GM12801 (cell line): ENCODE results near the gene CKAP2L.

Experiments used
- TF ChIP-seq, protein P1 (sequence below): IDR thresholded peaks from one replicate; pipeline ENCODE4 v1.5.1; 2011; ENCODE audit warnings: control low read depth; ENCODE audit not compliant: insufficient read length; ENCODE audit errors: extremely low read depth

CKAP2L gene

DNA sequence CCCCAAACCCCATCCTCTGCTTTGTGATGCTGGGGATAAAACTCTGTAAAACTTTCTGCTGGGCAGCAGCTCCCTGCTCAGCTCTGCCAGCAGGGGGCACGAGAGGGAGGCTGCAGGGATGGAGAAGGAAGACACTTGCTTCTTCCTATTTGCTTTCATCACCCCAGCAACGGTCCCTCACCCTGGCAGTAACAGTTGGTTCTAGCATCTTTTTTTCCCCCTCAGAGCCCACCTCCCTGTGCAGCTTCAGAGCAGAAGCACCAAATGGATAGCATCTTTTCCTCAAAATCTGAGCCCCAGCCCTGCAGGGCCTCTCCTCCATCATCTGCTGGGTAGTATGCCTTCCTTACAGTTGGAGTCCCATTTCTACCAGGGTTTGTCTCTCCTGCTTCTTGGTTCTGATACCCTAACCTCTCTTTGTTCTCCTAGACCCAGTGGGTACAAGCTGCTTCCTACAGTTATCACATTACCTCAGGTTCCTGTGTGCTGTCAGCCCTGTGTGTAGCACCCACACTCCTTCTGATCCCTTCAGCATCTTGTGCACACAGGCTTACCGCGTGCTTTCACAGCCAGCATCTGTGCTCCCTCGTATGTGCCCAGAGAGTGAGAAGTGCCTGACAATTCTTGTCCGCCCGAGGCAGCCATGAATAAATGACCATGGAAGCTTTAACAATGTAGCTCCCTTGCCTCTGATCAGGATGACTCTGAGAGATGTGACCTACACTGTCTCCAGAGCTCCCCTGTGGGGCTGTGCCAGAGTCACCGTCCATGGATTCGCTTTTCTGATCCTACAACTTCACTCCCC is 14.5 kb downstream of the CKAP2L start:
- TF ChIP-seq, protein P1, sequence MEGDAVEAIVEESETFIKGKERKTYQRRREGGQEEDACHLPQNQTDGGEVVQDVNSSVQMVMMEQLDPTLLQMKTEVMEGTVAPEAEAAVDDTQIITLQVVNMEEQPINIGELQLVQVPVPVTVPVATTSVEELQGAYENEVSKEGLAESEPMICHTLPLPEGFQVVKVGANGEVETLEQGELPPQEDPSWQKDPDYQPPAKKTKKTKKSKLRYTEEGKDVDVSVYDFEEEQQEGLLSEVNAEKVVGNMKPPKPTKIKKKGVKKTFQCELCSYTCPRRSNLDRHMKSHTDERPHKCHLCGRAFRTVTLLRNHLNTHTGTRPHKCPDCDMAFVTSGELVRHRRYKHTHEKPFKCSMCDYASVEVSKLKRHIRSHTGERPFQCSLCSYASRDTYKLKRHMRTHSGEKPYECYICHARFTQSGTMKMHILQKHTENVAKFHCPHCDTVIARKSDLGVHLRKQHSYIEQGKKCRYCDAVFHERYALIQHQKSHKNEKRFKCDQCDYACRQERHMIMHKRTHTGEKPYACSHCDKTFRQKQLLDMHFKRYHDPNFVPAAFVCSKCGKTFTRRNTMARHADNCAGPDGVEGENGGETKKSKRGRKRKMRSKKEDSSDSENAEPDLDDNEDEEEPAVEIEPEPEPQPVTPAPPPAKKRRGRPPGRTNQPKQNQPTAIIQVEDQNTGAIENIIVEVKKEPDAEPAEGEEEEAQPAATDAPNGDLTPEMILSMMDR = peak; percentile 68

DNA sequence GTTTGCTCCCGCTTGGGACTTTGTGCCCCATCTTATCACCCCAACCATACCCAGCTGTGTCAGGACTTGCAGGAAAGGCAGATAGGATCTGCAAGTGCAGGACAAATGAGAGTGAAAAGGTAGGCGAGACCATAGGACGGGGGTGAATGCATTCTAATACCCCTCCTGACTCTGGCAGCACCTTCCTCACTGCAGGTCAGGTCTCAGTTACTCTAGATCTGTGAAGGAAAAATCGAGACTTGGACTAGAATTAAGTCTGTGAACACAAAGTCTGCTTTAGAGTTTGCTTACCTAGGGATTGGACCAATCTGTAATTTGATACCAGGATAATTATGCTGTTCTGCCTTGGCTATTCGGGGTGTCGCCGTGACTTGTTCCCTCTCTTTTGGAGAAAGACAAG is 23.9 kb downstream of the CKAP2L start:
- TF ChIP-seq, protein P1 = no peak

DNA sequence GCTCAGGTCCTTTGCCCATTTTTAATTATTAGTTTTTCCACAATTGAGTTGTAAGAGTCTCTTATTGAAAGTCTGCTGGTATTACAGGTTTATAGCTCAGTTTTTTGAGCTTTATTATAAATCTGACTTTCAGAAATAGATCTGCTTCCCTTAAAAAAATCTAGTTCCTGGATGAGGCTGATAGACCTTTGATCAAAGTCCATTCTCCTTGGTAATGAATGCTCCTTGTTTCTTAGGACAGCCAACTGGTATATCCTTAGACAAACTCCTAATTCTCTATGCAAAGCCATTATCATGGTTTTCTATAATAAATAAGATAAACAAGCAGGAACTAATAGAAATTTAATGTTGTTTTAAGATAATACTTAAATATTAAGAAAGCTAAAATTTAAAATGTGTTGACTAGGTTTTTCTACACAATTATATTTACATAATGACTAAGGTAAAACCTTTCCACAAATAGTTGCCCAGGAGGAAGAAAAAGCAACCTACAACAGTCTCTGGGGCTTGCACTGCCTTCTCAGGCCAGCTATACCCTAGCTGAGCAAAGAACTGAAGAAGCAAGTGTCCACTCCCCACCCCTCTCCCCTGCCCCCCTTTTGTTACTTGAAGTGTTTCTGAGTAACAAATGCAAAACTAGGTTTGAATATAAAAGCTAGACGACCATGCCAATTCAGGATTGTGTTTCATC is 26.7 kb downstream of the CKAP2L start:
- TF ChIP-seq, protein P1 = no peak

DNA sequence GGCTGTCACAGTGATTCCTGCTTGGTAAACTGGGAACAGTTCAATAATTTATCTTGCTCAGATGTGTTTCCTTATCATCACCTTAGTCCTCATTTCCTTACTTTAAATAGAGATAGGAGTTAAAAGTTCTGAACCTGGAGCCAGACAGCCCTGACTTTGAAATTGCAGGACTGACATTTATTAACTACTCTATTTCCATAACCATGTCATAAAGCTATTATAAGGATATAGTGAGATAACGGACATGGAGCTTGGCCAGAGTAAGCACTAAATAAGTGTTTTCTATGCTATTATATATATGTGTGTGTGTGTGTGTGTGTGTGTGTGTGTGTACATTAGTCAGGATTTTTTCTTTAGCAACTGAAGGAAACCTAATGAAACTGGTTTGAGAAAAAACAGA is 30.5 kb downstream of the CKAP2L start:
- TF ChIP-seq, protein P1 = no peak

DNA sequence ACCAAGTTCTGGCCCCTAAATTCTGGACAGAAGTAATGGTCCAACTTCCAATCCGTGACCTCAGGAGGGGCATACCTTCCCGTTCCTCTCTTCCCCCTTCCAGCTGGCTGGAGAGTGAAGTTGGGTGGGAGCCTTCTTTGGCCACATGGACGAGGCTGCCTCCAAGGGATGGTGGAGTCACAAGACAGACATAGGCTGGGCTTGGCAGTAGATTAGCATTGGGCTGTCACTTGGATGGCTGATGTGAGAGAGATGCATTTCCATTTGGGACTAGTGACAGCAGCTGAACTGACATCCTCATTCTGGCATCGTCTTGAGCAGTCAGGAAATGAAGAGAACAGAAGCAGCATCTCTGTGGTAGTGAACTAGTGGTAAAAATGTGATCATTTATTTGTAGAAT is 31.0 kb downstream of the CKAP2L start:
- TF ChIP-seq, protein P1 = no peak

DNA sequence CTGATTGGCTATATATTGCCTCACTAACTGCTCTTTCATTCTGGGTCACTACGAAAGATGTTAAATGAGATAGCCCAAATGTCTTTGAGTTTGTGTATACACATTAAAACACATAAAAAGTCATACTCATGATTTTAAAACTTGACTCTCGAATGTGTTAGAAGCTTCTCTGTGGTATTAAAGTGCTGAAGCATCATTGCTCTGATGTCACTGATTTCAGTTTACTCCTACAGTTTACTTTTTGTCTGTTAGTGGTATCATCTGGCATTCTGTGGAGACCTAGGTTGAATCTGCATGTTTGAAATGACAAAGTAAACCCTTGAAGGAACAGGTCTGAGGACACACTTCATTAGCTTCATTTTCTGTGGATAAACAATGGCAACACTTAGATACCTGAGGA is 32.9 kb downstream of the CKAP2L start:
- TF ChIP-seq, protein P1 = no peak

DNA sequence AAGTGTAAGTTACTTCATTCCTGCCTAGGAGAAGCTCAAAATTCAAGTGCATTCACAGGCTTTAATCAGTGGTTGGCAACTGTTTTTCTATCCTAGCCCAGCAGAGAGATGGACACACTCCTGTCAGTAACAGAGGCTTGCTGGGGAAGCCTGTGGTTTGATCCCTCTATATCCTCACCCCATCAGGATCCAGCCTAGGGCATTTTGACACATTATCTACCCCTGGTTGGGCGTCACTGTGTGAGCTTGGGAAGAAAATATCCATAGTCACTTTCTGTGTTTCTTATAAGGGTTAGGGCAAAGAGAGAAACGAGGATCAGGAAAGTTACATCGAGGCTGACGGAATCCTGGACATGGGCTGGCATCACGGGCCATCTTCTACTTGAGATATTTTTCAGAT is 33.6 kb downstream of the CKAP2L start:
- TF ChIP-seq, protein P1 = no peak
